ENCODE measurements around the gene SSH2. TPM values are rescaled to one million over a fixed set of nuclear protein-coding genes. Genes with fewer than 3 reads are reported as not detected.

The SSH2 gene
- total and polyA plus RNA-seq, 2 experiments from 2014 or later = 9.9 to 12.7 TPM

- 93% methylated on average over 14 of the region's 15 CpGs for WGBS (ENCODE audit: low lambda C conversion rate, missing lambda C conversion rate)
- peaks cover 3% of the 10 kb centered on the region for H3K4me1 ChIP-seq (ENCODE audit: insufficient read depth)
- no peaks in the 10 kb centered on the region for H3K36me3 ChIP-seq (replicated peaks; ENCODE audit: insufficient read depth, low read depth)
- H3K4me2 ChIP-seq = no peak overlapping the region
- H2AFZ ChIP-seq = no peak overlapping the region
- H3K27ac ChIP-seq = no peak overlapping the region
- DNase-seq (ENCODE audit: low spot score) = no peak
- peaks cover 5% of the 10 kb centered on the region for H3K27me3 ChIP-seq
- H3K9me2 ChIP-seq (replicated peaks; ENCODE audit: insufficient read depth) = no peaks in the 10 kb centered on the region
- H3K4me3 ChIP-seq = no peak overlapping the region
- H3K9me3 ChIP-seq (ENCODE audit: low read depth) = no peaks in the 10 kb centered on the region
- TF ChIP-seq CTCF (IDR thresholded peaks at IDR 0.05; ENCODE audit: poor library complexity) (no peak), EZH2 (IDR thresholded peaks at IDR 0.05; ENCODE audit: borderline replicate concordance) (no peak), EZH2phosphoT487 (IDR thresholded peaks at IDR 0.05; ENCODE audit: low read depth, severe bottlenecking, unreplicated experiment) (no peak)
- H3K79me2 ChIP-seq = no peaks in the 10 kb centered on the region
- H4K20me1 ChIP-seq (ENCODE audit: insufficient read depth, poor library complexity, severe bottlenecking) = no peaks in the 10 kb centered on the region
Measured at GRCh38 chr17:29608986-29609385, 321.0 kb downstream of the SSH2 start.

GRCh38 chr17:29607557-29608195 is 322.4 kb downstream of the SSH2 start:
- no peaks in the 10 kb centered on the region for H3K9me2 ChIP-seq (replicated peaks; ENCODE audit: insufficient read depth)
- no peak for TF ChIP-seq EZH2 (IDR thresholded peaks at IDR 0.05; ENCODE audit: borderline replicate concordance)
- no peak for TF ChIP-seq CTCF (IDR thresholded peaks at IDR 0.05; ENCODE audit: poor library complexity)
- TF ChIP-seq EZH2phosphoT487 (IDR thresholded peaks at IDR 0.05; ENCODE audit: low read depth, severe bottlenecking, unreplicated experiment) = no peak
- H2AFZ ChIP-seq = no peak overlapping the region
- no peaks in the 10 kb centered on the region for H3K79me2 ChIP-seq
- WGBS (ENCODE audit: low lambda C conversion rate, missing lambda C conversion rate) = 93% methylated on average over 26 of the region's 29 CpGs
- no peaks in the 10 kb centered on the region for H3K9me3 ChIP-seq (ENCODE audit: low read depth)
- no peak overlapping the region for H3K4me2 ChIP-seq
- no peaks in the 10 kb centered on the region for H4K20me1 ChIP-seq (ENCODE audit: insufficient read depth, poor library complexity, severe bottlenecking)
- no peak overlapping the region for H3K27ac ChIP-seq
- no peaks in the 10 kb centered on the region for H3K4me1 ChIP-seq (ENCODE audit: insufficient read depth)
- H3K27me3 ChIP-seq = no peaks in the 10 kb centered on the region
- H3K4me3 ChIP-seq = no peak overlapping the region
- H3K36me3 ChIP-seq (replicated peaks; ENCODE audit: insufficient read depth, low read depth) = no peaks in the 10 kb centered on the region
- DNase-seq (ENCODE audit: low spot score) = no peak

- Histone ChIP-seq H3K9me3 (ENCODE audit: low read depth) (no peaks in the 10 kb centered on the region), H3K79me2 (peaks cover 3% of the 10 kb centered on the region), H2AFZ (no peak overlapping the region), H4K20me1 (ENCODE audit: insufficient read depth, poor library complexity, severe bottlenecking) (no peaks in the 10 kb centered on the region), H3K4me1 (ENCODE audit: insufficient read depth) (no peaks in the 10 kb centered on the region), H3K9me2 (replicated peaks; ENCODE audit: insufficient read depth) (no peaks in the 10 kb centered on the region), H3K4me2 (no peak overlapping the region), H3K4me3 (no peak overlapping the region), H3K36me3 (replicated peaks; ENCODE audit: insufficient read depth, low read depth) (no peaks in the 10 kb centered on the region), H3K27ac (no peak overlapping the region), H3K27me3 (no peaks in the 10 kb centered on the region)
- DNase-seq (ENCODE audit: low spot score) = no peak
- no peak for TF ChIP-seq EZH2phosphoT487 (IDR thresholded peaks at IDR 0.05; ENCODE audit: low read depth, severe bottlenecking, unreplicated experiment)
- no peak for TF ChIP-seq EZH2 (IDR thresholded peaks at IDR 0.05; ENCODE audit: borderline replicate concordance)
- TF ChIP-seq CTCF (IDR thresholded peaks at IDR 0.05; ENCODE audit: poor library complexity) = no peak
- WGBS (ENCODE audit: low lambda C conversion rate, missing lambda C conversion rate) = 96% methylated on average over 6 of the region's 6 CpGs
Measured at GRCh38 chr17:29603109-29603674, 326.8 kb downstream of the SSH2 start.
